MV-4-11 (cell line): ENCODE results near the gene RABGAP1L.
A peak's percentile ranks its signal among the peaks of the same experiment; 100 is the strongest.
"Not testable (repeated sequence)": the region's sequence is repeated elsewhere in the genome, so short reads cannot be mapped to it uniquely, and the experiment has no call there.

ENCODE experiments used
- DNase-seq: peaks from one replicate; lab custom pipeline; 2025; lab: John Stamatoyannopoulos, UW

RABGAP1L gene

GRCh38 chr1:174159252-174160108 lies at the start of gene RABGAP1L:
Gene RABGAP1L (plus strand): TSS chr1:174159520.
- peak; percentile 88 for DNase-seq

DNA sequence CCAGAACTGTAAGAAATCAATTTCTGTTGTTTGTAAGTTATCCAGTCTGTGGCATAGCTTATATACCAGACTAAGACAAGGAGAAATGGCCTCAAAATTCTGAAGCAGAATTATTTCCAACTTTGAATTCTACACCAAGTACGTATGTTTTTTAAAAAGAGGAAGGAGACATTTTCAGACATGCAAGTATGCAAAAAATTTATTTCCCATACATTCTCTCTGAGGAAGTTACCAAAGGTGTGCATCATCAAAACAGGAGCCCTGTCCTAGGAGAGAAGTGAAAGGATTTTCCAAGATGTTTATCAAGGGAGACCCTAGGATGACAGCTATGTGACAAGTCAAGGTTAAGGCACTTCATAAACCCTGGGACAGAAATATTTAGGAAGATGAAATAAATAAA lies 49.3 kb upstream of the RABGAP1L start:
- DNase-seq, result no peak

DNA sequence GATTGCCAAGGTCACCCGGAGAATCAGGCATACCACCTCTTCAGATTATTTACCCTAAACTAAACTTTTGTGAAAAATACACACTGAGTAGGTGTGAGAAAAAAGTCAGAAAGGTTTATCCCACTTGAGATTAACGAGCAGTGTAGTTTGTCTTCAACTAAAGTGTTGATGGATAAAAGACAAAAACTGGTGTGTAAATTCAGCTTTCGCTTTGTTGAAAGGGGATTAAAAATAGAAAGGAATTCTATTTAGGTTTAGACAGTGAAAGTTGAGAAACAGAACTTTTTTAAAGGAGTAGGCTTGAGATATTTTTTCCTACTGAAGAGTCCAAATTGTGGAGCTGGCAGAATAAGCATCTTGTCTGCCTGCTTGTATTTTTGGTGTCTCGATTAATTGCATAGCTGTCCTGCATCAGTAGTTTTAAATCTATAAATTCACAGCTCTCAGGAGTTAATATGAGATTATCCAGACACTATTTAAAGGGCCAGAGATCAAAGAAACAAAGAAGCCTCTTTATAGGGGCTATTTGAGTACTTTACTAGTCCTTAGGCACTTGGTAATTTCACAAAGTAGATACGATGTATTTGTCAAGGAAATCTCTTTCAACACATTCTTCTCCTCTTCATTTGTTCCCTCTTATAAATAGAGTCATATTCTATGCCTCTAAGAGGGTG lies 46.7 kb upstream of the RABGAP1L start:
- DNase-seq, result no peak

DNA sequence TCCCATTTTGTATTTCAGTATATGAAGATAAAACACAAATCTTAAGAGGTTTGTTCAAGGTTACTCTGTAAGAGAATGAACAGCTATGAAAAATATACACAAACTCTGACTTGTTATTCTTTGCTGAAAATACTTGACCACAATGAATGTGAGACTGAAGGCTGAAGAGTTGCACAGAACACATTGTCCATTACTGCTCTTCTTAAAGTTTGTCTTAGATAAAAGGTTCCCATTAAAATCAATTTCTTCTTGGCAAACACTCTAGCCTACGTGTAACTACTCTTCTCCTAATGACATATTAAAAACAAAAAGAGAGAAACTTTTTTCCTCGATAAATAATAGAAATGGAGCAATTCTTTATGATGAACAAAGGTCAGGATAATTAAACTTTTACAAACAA lies 45.2 kb upstream of the RABGAP1L start:
- no peak for DNase-seq

- DNase-seq, result peak; percentile 91
Observed at GRCh38 chr1:174114788-174115448, 44.4 kb upstream of the RABGAP1L start.

- DNase-seq, result peak; percentile 14
Observed at GRCh38 chr1:174116042-174116441, 43.3 kb upstream of the RABGAP1L start.

GRCh38 chr1:174118751-174119150 lies 40.6 kb upstream of the RABGAP1L start:
- DNase-seq, result no peak

GRCh38 chr1:174122318-174122717 lies 37.0 kb upstream of the RABGAP1L start:
- not testable (repeated sequence) for DNase-seq

GRCh38 chr1:174123843-174124242 lies 35.5 kb upstream of the RABGAP1L start:
- DNase-seq, result no peak

- not testable (repeated sequence) for DNase-seq
Observed at GRCh38 chr1:174127176-174127575, 32.1 kb upstream of the RABGAP1L start.

DNA sequence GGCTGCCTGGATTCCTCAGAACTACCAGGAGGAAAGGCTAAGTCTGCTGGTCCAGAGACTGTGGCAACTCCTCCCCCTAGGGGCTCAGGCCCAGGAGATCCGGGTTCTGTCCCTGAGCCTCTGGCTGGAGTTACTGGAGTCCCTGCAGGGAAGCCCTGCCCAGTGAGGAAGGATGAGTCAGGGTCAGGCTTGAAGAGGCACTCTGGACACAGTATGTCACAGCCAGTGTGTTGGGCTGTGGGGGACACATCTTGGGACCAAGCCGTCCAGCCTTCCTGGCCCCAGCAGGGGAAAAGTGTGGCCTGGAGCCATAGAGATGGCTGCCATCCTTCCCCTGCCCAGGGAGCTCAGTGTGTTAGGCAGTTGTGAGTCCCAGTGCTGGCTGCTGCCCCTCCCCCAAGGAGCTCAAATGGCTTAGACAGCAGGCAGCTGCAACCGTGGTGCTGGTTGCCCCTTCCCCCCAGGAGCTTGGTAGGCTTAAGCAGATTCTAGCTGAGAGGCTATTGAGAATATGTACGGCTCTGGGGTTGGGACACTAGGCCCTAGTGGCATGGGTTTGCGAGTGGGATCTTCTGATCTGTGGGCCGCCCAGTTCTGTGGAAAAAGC lies 28.2 kb upstream of the RABGAP1L start:
- DNase-seq, result no peak

GRCh38 chr1:174134003-174134659 lies 25.2 kb upstream of the RABGAP1L start:
- DNase-seq, result peak; percentile 4

- DNase-seq, result peak; percentile 2
Observed at GRCh38 chr1:174135211-174135610, 24.1 kb upstream of the RABGAP1L start.

DNA sequence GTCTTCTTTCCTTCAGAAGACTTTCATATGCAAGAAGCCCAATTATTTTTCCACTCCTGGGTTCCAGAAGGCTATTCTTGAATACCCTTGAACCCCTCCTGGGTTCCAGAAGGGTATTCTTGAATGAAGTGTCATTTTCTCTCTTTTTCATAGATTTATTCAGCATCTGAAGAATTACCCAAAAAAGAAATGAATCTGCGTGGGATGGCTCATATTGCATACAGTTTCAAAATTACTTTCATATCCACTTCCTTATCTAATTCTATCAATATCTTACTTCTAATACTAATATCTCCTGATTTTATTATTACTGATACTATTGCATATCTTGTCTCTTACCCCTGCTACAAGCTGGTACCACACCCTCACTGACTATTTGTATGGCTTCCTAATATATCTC lies 22.6 kb upstream of the RABGAP1L start:
- DNase-seq, result no peak

- DNase-seq, result no peak
Observed at GRCh38 chr1:174142836-174143235, 16.5 kb upstream of the RABGAP1L start.

- DNase-seq, result not testable (repeated sequence)
Observed at GRCh38 chr1:174143727-174144396, 15.5 kb upstream of the RABGAP1L start.

DNA sequence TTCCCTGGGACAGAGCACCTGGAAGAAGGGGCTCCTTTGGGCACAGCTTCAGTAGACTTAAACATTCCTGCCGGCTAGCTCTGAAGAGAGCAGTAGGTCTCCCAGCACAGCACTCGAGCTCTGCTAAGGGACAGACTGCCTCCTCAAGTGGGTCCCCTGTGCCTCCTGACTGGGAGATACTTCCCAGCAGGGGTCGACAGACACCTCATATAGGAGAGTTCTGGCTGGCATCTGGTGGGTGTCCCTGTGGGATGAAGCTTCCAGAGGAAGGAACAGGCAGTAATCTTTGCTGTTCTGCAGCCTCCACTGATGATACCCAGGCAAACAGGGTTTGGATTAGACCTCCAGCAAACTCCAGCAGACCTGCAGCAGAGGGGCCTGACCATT lies 14.9 kb upstream of the RABGAP1L start:
- not testable (repeated sequence) for DNase-seq

- DNase-seq, result no peak
Observed at GRCh38 chr1:174149216-174149615, 10.1 kb upstream of the RABGAP1L start.

DNA sequence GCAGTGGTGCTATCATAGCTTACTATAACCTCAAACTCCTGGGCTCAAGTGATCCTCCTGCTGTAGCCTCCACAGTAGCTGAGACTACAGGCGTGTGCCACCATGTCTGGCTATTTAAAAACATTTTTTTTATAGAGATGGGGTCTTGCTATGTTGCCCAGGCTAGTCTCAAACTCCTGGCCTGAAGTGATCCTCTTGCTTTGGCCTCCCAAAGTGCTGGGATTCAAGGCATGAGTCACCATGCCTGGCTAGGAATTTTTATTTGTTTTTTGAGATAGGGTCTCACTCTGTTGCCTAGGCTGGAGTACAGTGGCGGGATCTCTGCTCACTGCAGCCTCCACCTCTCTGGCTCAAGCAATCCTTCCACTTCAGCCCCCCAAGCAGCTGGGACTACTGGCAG lies 8.8 kb upstream of the RABGAP1L start:
- DNase-seq, result no peak

GRCh38 chr1:174152427-174152826 lies 6.9 kb upstream of the RABGAP1L start:
- no peak for DNase-seq

GRCh38 chr1:174153085-174153824 lies 6.1 kb upstream of the RABGAP1L start:
- DNase-seq, result no peak
